ENCODE data around the gene ZNF536.
"Not testable (repeated sequence)": the region's sequence is repeated elsewhere in the genome, so short reads cannot be mapped to it uniquely, and the experiment has no call there.

ZNF536 gene

GRCh38 chr19:30390356-30390988 is 18.3 kb downstream of the ZNF536 start:
- no peak for DNase-seq

DNA sequence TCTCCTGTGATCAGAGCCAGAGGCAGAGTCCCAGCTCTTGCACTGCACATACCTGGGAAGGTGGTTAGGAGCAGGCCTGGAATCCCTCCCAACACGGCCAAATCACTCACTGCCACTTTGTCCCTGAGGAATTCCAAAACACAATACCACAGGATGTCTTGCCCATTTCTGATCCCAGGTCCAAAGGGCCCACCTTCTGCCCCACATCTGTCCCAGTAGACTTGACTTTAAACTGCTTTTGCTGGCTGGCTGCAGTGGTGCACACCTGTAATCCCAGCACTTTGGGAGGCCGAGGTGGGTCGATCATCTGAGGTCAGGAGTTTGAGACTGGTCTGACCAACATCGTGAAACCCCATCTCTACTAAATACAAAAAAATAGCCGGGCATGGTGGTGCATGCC is 18.9 kb downstream of the ZNF536 start:
- DNase-seq, result no peak

- DNase-seq, result no peak
Observed at GRCh38 chr19:30391554-30392551, 19.7 kb downstream of the ZNF536 start.

DNA sequence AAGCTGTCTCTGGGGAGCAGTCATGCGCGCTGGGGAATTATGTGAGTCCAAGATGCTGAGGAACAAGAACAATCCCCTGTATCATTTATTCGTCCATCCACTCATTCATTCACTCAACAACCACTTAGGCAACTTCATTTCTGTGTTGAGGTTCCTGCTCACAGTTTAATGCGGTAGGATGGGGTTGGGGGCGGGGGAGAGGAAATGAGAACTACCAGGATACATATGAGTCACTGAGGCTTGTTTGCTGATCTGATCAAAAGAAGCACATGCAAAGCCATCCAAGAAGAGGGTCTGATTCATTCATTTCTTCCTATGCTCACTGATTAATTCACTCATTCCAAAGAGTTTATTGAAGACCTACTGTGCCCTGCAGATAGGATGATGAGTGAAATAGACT is 20.9 kb downstream of the ZNF536 start:
- DNase-seq, result no peak

- DNase-seq, result no peak
Observed at GRCh38 chr19:30393729-30394480, 21.7 kb downstream of the ZNF536 start.

GRCh38 chr19:30394481-30395151 is 22.4 kb downstream of the ZNF536 start:
- DNase-seq, result no peak

GRCh38 chr19:30395283-30395682 is 23.1 kb downstream of the ZNF536 start:
- DNase-seq, result no peak

DNA sequence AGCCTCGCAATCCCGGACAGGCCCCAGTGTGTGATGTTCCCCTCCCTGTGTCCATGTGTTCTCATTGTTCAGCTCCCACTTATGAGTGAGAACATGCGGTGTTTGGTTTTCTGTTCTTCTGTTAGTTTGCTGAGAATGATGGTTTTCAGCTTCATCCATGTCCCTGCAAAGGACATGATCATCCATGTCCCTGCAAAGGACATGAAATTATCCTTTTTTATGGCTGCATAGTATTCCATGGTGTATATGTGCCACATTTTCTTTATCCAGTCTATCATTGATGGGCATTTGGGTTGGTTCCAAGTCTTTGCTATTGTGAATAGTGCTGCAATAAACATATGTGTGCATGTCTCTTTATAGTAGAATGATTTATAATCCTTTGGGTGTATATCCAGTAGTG is 26.4 kb downstream of the ZNF536 start:
- DNase-seq, result not testable (repeated sequence)

DNA sequence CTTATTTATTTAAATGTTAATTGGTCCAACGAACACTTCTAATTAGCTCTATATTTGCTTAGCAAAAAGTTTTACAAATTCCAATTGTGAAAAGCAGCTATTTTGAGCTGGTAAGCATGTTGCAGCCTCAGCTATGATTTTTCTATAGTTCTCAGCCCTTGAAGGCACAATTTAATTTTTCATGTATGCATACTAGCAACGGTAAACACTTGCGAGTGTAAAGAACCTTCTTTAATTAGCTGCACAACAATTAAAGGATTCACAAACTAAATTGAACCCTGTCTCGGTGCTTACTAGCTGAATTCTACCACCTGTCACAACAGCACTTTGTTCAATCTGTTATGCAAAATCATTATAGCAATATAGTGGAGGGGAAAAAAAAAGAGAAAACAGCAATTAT is 29.8 kb downstream of the ZNF536 start:
- no peak for DNase-seq

DNA sequence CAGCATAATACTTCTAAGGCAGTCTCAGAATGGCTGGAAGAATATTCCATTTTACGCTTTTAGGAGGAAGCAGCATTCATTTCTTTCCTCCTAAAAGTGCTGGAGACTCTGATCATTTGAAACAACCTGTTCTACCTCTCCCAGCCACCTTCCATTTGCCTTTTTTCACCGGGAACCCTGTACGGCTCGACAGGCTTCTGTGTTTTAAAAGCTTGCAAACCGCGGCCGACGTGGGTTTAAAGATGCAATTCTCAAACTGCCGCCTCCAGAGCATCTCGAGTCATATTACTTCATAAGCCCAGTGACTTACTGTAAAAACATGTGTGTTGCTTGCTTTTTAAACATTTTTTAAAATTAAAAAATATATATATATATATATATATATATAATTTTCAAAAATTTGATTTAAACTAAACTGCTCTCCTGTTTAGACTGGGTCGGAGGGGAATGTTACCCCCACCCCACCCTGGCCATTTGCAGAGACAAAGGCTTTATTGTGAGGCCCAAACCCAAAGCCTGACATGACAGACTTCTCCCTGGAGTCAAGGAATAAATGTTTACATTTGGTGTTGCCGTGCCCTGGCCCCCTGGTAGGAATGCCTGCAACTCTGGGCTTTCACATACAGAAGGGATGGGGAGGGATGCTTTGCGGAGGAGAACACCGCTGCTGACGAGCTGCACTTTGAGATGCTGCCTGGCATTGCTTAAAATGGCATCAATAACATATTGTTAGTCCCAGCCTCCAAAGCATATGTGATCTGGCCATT is 30.4 kb downstream of the ZNF536 start:
- DNase-seq, result no peak

GRCh38 chr19:30403203-30403985 is 31.2 kb downstream of the ZNF536 start:
- no peak for DNase-seq

DNA sequence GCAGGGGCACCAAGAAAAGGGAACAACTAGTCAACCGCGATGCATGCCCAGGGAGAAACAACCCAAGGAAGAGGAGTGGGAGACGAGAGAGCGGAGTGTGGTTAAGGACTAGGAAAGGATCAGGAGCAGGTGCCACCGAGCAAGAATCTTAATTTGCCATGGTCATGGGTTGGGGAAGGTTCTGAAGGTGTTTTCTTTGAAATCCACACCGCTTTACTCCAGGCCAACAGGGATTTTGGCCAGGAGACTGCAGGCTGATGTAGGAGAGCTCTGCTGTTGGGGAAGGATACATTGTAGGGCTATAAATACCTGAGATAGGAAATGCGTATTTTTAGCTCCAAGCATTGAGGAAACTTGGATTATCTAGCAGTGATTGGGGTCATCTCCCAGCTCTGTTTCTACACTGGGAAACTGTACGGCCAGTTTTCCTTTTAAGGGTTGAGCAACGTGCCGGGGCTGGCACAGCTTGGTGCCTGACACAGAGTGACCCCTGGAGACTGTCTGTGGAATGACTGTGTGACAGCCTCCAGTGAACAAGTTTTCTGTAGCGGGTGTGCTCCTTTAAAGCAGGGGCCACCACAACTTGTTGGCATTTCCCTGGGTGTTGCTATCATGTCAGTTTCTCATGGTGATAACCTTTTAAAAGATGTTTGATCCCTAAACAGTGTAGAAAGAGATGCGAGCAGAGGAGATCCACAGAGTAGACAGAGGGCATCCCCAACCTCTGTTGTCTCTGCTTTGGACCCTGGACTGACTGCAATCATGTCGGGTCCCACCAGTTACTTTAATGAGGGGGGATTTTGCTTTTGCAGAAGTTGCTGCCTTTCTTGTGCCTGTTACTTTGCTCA is 34.3 kb downstream of the ZNF536 start:
- DNase-seq, result peak in 1 of 2 donors; percentile 2

DNA sequence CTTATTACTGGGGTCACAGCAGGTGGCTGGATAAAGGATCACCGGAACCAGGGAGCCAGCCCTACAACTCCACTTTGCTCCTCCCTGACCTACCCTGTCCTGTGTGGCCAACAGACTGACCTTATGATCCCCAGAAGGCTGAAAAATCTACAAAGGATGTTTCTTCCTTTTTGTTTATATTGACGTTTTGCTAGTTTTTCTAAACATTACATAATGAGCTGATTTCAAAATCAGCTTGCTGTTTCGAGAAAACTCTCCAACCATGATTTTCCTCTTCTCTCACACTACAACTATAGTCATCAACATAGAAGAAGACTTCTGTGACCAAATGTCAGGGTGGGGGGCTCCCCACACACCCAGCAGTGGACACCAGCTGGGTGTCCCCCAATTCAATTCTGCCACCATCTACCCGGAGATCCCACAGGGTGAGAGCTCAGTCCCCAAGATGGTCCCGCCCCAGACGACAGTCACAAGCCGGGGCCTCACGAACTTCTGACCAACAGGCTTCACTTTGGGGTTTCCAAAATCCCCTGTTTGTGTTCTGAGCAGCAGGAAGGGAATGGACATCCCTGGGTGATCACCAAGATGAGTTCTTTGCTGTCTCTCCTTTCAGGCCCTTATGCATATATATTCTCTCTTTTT is 35.0 kb downstream of the ZNF536 start:
- no peak for DNase-seq

GRCh38 chr19:30408734-30409301 is 36.6 kb downstream of the ZNF536 start:
- no peak for DNase-seq

GRCh38 chr19:30411714-30412113 is 39.5 kb downstream of the ZNF536 start:
- no peak for DNase-seq

DNA sequence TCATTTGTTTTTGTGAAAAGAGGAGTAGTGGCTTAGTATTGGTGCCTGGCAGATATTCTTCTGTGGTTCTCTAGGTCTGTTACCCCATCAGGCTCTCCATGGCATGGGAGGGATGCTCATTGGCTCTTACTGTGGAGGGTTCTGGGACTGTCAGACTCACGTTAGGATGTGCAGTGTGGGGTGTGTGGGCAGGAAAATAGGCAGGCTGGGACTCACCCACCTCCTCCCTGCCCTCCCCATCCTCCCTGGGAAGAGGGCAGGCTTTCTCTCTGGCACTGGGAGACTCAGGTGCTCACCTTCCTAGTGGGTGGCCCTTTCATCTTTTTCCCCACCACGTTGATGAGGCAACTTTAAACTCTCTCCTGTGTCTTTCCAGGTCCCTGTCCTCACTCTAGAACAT is 44.2 kb downstream of the ZNF536 start:
- DNase-seq, result no peak

DNA sequence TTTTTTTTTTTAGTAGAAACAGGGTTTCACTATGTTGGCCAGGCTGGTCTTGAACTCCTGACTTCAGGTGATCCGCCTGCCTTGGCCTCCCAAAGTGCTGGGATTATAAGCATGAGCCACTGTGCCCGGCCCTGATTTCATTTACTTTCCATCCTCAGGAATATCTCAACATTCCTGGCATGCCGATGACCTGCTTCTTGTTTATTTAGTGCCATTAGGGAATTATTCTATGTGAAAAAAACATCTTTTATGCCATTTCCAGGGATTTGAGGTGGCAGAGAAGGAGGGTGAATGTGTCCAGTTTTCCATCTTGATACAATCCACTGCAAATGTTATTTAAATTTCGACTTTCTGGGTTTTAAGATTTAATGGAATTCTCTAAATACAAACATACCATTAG is 45.0 kb downstream of the ZNF536 start:
- DNase-seq, result not testable (repeated sequence)

- DNase-seq, result no peak
Observed at GRCh38 chr19:30419568-30420180, 47.5 kb downstream of the ZNF536 start.

DNA sequence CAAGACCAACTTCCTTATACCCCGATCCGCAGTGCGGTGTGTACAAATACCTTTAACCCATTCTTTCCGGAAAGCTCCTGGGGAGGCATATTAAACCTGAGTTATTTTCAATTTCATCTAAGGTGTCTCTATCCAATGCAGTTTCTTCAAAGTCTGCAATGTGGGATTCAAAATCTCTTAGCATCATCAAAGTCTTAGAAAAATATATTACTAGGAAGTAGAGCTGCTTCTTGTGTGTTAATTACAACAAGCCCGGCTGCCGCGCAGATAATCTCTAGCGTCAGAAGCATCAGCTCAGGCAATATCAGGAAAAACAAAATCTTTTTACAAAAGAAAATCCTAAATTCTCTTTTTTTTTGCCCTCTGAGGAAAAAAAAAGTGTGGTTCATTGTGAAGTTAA is 48.1 kb downstream of the ZNF536 start:
- no peak for DNase-seq

All from stimulated activated CD4-positive, alpha-beta T cell treated with anti-CD3 and anti-CD28 coated beads, Interleukin-2, amount 100 ng/mL, for 24 hours (primary cell).